OCI-LY1 (cell line): ENCODE data around the gene RELL1.

Experiments
- H2AFZ ChIP-seq: fragments of 200-600 bp; sonication (generic), shearing (Covaris generic); 2 replicates; pipeline ENCODE4 v1.6.0; 2014; ENCODE audit warnings: antibody characterized with exemption, mild to moderate bottlenecking, low read length
- H3F3A ChIP-seq: fragments of 200-600 bp; sonication (generic), shearing (Covaris generic); 2 replicates; pipeline ENCODE4 v1.6.0; 2014; ENCODE audit warnings: mild to moderate bottlenecking, antibody characterized with exemption, low read length, moderate library complexity; ENCODE audit not compliant: insufficient read depth
- H3K27ac ChIP-seq: fragments of 200-600 bp; sonication (generic); 2 replicates; pipeline ENCODE4 v1.5.1; 2014; ENCODE audit warnings: low read length, mixed run types, mild to moderate bottlenecking, low read depth; ENCODE audit not compliant: poor library complexity, severe bottlenecking
- H3K27me3 ChIP-seq: fragments of 200-600 bp; sonication (generic); 2 replicates; pipeline ENCODE4 v1.6.0; 2014; ENCODE audit warnings: antibody characterized with exemption, mild to moderate bottlenecking, low read length, moderate library complexity; ENCODE audit not compliant: insufficient read depth
- H3K36me3 ChIP-seq: fragments of 200-600 bp; sonication (generic); 2 replicates; pipeline ENCODE4 v1.6.1; 2014; ENCODE audit warnings: mild to moderate bottlenecking, antibody characterized with exemption, low read length, moderate library complexity, mixed read lengths; ENCODE audit not compliant: insufficient read depth
- H3K4me1 ChIP-seq: fragments of 200-600 bp; sonication (generic); 2 replicates; pipeline ENCODE4 v1.5.1; 2014; ENCODE audit warnings: mild to moderate bottlenecking, low read length, moderate library complexity; ENCODE audit not compliant: insufficient read depth, severe bottlenecking
- H3K4me2 ChIP-seq: fragments of 200-600 bp; sonication (generic), shearing (Covaris generic); 2 replicates; pipeline ENCODE4 v1.6.1; 2014; ENCODE audit warnings: low read length
- H3K4me3 ChIP-seq: fragments of 200-600 bp; sonication (generic); 2 replicates; pipeline ENCODE4 v1.5.1; 2014; ENCODE audit warnings: low read length, low read depth, mild to moderate bottlenecking, mixed read lengths; ENCODE audit not compliant: poor library complexity, severe bottlenecking
- H3K79me2 ChIP-seq: fragments of 200-600 bp; shearing (Covaris generic); 2 replicates; pipeline ENCODE4 v1.6.1; 2016; ENCODE audit warnings: mixed run types, low read length, mixed read lengths; ENCODE audit not compliant: insufficient read depth
- H3K9ac ChIP-seq: fragments of 200-600 bp; sonication (generic), shearing (Covaris generic); 2 replicates; pipeline ENCODE4 v1.6.1; 2014; ENCODE audit warnings: mild to moderate bottlenecking, low read length, mixed read lengths
- H3K9me2 ChIP-seq: fragments of 200-600 bp; sonication (generic), shearing (Covaris generic); 2 replicates; pipeline ENCODE4 v1.6.1; 2014; ENCODE audit warnings: low read depth, mild to moderate bottlenecking, low read length, mixed read lengths
- H3K9me3 ChIP-seq: fragments of 200-600 bp; shearing (Covaris generic); 2 replicates; pipeline ENCODE4 v1.6.1; 2014; ENCODE audit warnings: low read length, mixed read lengths
- H4K20me1 ChIP-seq: fragments of 200-600 bp; sonication (generic), shearing (Covaris generic); 2 replicates; pipeline ENCODE4 v1.6.0; 2016; ENCODE audit warnings: mild to moderate bottlenecking, low read length; ENCODE audit not compliant: insufficient read depth
- EZH2 ChIP-seq: fragments of 200-600 bp; sonication (generic), shearing (Covaris generic); IDR thresholded peaks from 2 replicates; pipeline ENCODE4 v1.8.0; 2017; ENCODE audit warnings: borderline replicate concordance, mixed run types, mild to moderate bottlenecking, antibody characterized with exemption, low read length, moderate library complexity, mixed read lengths
- TF ChIP-seq, protein P1 (sequence below): fragments of 200-600 bp; sonication (generic), shearing (Covaris generic); IDR thresholded peaks from 2 replicates; pipeline ENCODE4 v1.5.1; 2017; ENCODE audit warnings: mild to moderate bottlenecking, antibody characterized with exemption, low read length, moderate library complexity, mixed read lengths

Gene RELL1

GRCh38 chr4:37590016-37590415, 96.2 kb downstream of the RELL1 start:
- H2AFZ ChIP-seq: no peak overlapping the region
- no peaks in the 10 kb centered on the region for H3K9me3 ChIP-seq
- H3K4me3 ChIP-seq: no peak overlapping the region
- no peaks in the 10 kb centered on the region for H3F3A ChIP-seq
- no peaks in the 10 kb centered on the region for H3K9me2 ChIP-seq
- H3K4me2 ChIP-seq: no peak overlapping the region
- no peaks in the 10 kb centered on the region for H3K79me2 ChIP-seq
- H3K27me3 ChIP-seq: no peaks in the 10 kb centered on the region
- H3K4me1 ChIP-seq: no peaks in the 10 kb centered on the region
- H3K27ac ChIP-seq: no peak overlapping the region
- no peaks in the 10 kb centered on the region for H4K20me1 ChIP-seq
- no peaks in the 10 kb centered on the region for H3K36me3 ChIP-seq
- H3K9ac ChIP-seq: no peak overlapping the region
- TF ChIP-seq, protein P1, sequence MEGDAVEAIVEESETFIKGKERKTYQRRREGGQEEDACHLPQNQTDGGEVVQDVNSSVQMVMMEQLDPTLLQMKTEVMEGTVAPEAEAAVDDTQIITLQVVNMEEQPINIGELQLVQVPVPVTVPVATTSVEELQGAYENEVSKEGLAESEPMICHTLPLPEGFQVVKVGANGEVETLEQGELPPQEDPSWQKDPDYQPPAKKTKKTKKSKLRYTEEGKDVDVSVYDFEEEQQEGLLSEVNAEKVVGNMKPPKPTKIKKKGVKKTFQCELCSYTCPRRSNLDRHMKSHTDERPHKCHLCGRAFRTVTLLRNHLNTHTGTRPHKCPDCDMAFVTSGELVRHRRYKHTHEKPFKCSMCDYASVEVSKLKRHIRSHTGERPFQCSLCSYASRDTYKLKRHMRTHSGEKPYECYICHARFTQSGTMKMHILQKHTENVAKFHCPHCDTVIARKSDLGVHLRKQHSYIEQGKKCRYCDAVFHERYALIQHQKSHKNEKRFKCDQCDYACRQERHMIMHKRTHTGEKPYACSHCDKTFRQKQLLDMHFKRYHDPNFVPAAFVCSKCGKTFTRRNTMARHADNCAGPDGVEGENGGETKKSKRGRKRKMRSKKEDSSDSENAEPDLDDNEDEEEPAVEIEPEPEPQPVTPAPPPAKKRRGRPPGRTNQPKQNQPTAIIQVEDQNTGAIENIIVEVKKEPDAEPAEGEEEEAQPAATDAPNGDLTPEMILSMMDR: no peak
- TF ChIP-seq EZH2: no peak

- no peaks in the 10 kb centered on the region for H3K9me2 ChIP-seq
- H3K4me3 ChIP-seq: no peak overlapping the region
- H3K9ac ChIP-seq: no peak overlapping the region
- H3K27me3 ChIP-seq: no peaks in the 10 kb centered on the region
- TF ChIP-seq, protein P1: no peak
- TF ChIP-seq EZH2: no peak
- H4K20me1 ChIP-seq: no peaks in the 10 kb centered on the region
- no peaks in the 10 kb centered on the region for H3F3A ChIP-seq
- no peaks in the 10 kb centered on the region for H3K79me2 ChIP-seq
- no peaks in the 10 kb centered on the region for H3K36me3 ChIP-seq
- no peaks in the 10 kb centered on the region for H3K9me3 ChIP-seq
- H3K27ac ChIP-seq: no peak overlapping the region
- no peak overlapping the region for H3K4me2 ChIP-seq
- no peak overlapping the region for H2AFZ ChIP-seq
- no peaks in the 10 kb centered on the region for H3K4me1 ChIP-seq
Observed at GRCh38 chr4:37588150-37588549, 98.0 kb downstream of the RELL1 start.

DNA sequence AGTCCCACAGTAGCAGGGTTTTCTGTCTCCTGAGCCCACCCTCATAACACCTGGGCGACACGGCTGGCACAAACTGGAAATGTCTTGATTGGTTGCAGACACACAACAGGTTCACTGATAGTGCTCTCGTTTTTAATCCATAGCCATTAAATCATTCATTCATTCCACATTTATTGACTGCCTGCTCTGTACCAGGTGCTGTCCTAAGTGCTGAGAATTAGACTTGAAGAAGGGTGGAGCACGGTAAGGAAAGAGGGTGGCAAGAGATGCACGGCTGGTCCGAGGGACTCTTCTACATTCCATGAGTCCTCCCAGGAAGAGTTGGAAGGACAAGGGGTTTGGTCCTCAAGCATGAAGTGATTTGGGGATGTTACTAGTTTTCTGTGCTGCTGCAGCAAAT, 100.0 kb downstream of the RELL1 start:
- Histone ChIP-seq H3K27ac (no peak overlapping the region), H3K4me2 (no peak overlapping the region), H3K36me3 (no peaks in the 10 kb centered on the region), H3F3A (no peaks in the 10 kb centered on the region), H2AFZ (no peak overlapping the region), H3K79me2 (no peaks in the 10 kb centered on the region), H3K4me3 (no peak overlapping the region), H3K9ac (no peak overlapping the region), H3K4me1 (no peaks in the 10 kb centered on the region), H4K20me1 (no peaks in the 10 kb centered on the region), H3K27me3 (no peaks in the 10 kb centered on the region), H3K9me3 (no peaks in the 10 kb centered on the region), H3K9me2 (no peaks in the 10 kb centered on the region)
- TF ChIP-seq, protein P1: no peak
- TF ChIP-seq EZH2: no peak
